K562 (cell line): ENCODE measurements around the gene PMEPA1. TPM values are rescaled to one million over a fixed set of nuclear protein-coding genes. Genes with fewer than 3 reads are reported as not detected.

ENCODE experiments used
- ATAC-seq: fragments of 200-7000 bp; cut with Tn5 transposase; 3 replicates; pipeline ENCODE4 v1.9.1; 2020; ENCODE audit warnings: moderate library complexity
- BruUV-seq: library from RNA; stranded (reverse); fragments of 400-500 nt; replicated peaks from 2 replicates; lab custom pipeline; 2021; lab: Mats Ljungman, UMichigan
- CTCF ChIA-PET: fragments of 300-600 bp; formaldehyde crosslinking; extraction: SDS; loops from one replicate; lab custom pipeline; 2021; ENCODE audit warnings: low intra/inter-chr PET ratio; lab: Yijun Ruan, JAX
- POLR2A ChIA-PET: fragments of 300-600, 350-650 bp; sonication (Branson Sonifier 250); formaldehyde crosslinking; extraction: SDS; loops from one replicate; lab custom pipeline; 2021; ENCODE audit warnings: antibody characterized with exemption, inconsistent platforms; lab: Yijun Ruan, JAX
- DNase-seq, 4 experiments: peaks; one replicate each; pipeline versions ENCODE4 v3.0.0 to v3.0.0-alpha.2; 2011 to 2018; ENCODE audit warnings: low spot score in 3 of 4, mixed read lengths in 3 of 4; ENCODE audit errors: extremely low read depth in 1 of 4
- FAIRE-seq: peaks from 2 replicates; lab custom pipeline; 2011; peaks lifted over from hg19 to GRCh38; lab: Jason Lieb, UNC
- H2AFZ ChIP-seq: 2 replicates; pipeline ENCODE4 v1.6.0; 2011; ENCODE audit warnings: low read depth, low read length, control low read depth, inconsistent platforms
- H3K27ac ChIP-seq: fragments of 200-600 bp; 3 replicates; pipeline ENCODE4 v1.8.0; 2011; ENCODE audit warnings: low read depth, mild to moderate bottlenecking, control low read depth, inconsistent platforms, low read length, moderate library complexity, mixed read lengths; ENCODE audit errors: extremely low read depth
- H3K27me3 ChIP-seq, 2 experiments: fragments of 300-600 bp in 1 of 2; 2 replicates in 1 of 2; 3 replicates in 1 of 2; pipeline versions ENCODE4 v1.6.0 to v1.8.0; 2011; ENCODE audit warnings: inconsistent platforms in 2 of 2, low read length in 2 of 2, mild to moderate bottlenecking in 1 of 2, mixed read lengths in 1 of 2, moderate library complexity in 1 of 2; ENCODE audit not compliant: control insufficient read depth in 2 of 2, insufficient read depth in 2 of 2
- H3K36me3 ChIP-seq: fragments of 300-600 bp; 3 replicates; pipeline ENCODE4 v1.8.0; 2011; ENCODE audit warnings: mild to moderate bottlenecking, low read length, inconsistent platforms; ENCODE audit not compliant: control insufficient read depth, insufficient read depth
- H3K4me1 ChIP-seq, 2 experiments: fragments of 200-600 bp in 1 of 2; replicated peaks in 1 of 2; 2 replicates in 1 of 2; 3 replicates in 1 of 2; pipeline versions ENCODE4 v1.5.1 to v1.8.0; 2011; ENCODE audit warnings: inconsistent platforms in 2 of 2, low read length in 2 of 2, mild to moderate bottlenecking in 1 of 2, mixed read lengths in 1 of 2, moderate library complexity in 1 of 2; ENCODE audit not compliant: control insufficient read depth in 2 of 2, insufficient read depth in 2 of 2
- H3K4me2 ChIP-seq: 2 replicates; pipeline ENCODE4 v1.6.1; 2011; ENCODE audit warnings: low read length, control low read depth, inconsistent platforms, mixed read lengths; ENCODE audit not compliant: insufficient read depth
- H3K4me3 ChIP-seq: fragments of 200-600 bp; sonication (generic), shearing (Covaris generic); 2 replicates; pipeline ENCODE4 v1.5.1; 2016; ENCODE audit warnings: control low read depth, inconsistent platforms
- H3K79me2 ChIP-seq: fragments of 200-600 bp; 3 replicates; pipeline ENCODE4 v1.8.0; 2011; ENCODE audit warnings: low read length, inconsistent platforms; ENCODE audit not compliant: control insufficient read depth, insufficient read depth
- H3K9ac ChIP-seq, 2 experiments: 2 replicates each; pipeline versions ENCODE4 v1.6.0 to v1.6.1; 2011; ENCODE audit warnings: low read depth in 2 of 2, low read length in 2 of 2, control low read depth in 1 of 2, inconsistent platforms in 1 of 2, mild to moderate bottlenecking in 1 of 2, mixed read lengths in 1 of 2; ENCODE audit not compliant: insufficient read depth in 1 of 2
- H3K9me1 ChIP-seq: one replicate; pipeline ENCODE4 v1.6.0; 2011; ENCODE audit warnings: inconsistent platforms, mild to moderate bottlenecking, low read length, moderate library complexity; ENCODE audit not compliant: control insufficient read depth, insufficient read depth
- H3K9me3 ChIP-seq: replicated peaks from 2 replicates; pipeline ENCODE4 v1.5.1; 2011; ENCODE audit warnings: low read depth, low read length, inconsistent platforms; ENCODE audit not compliant: control insufficient read depth, insufficient read depth
- H4K20me1 ChIP-seq: replicated peaks from 2 replicates; pipeline ENCODE4 v1.6.1; 2011; ENCODE audit warnings: low read length, inconsistent platforms, mixed read lengths; ENCODE audit not compliant: control insufficient read depth, insufficient read depth
- WGBS: fragments of 100-300 bp; shearing (Covaris generic); methylation state at CpG from one replicate; pipeline ENCODE4 v1.1.6; 2016; ENCODE audit warnings: low coverage, mixed read lengths; ENCODE audit not compliant: insufficient coverage; ENCODE audit errors: missing lambda C conversion rate; 5-methylcytosine and 5-hydroxymethylcytosine counted together
- in situ Hi-C: fragments of 300-500 bp; cut with MboI; formaldehyde crosslinking; loops from 4 replicates; pipeline ENCODE4 v1.15.0; 2018; ENCODE audit warnings: inconsistent platforms, mixed read lengths
- intact Hi-C: fragments of 100-400 bp; cut with micrococcal nuclease; formaldehyde crosslinking; loops from 2 replicates; pipeline ENCODE4 v1.14.2; 2022
- polyA plus RNA-seq, 8 experiments: library from polyadenylated mRNA; depleted of rRNA in 4 of 8; stranded (reverse) in 5 of 8; unstranded in 3 of 8; fragments of >200 nt; fragmentation: Nextera tagmentation in 2 of 8; fragmentation: Illumina TruSeq in 1 of 8; extraction: Ambion mirVana in 2 of 8; extraction: Trizol in 1 of 8; gene quantifications; 2 replicates each; pipeline versions ENCODE4 v1.2.1 to v1.2.3, GENCODE V29; 2011 to 2014; ENCODE audit warnings: inconsistent platforms in 1 of 8, missing spikeins in 1 of 8
- total RNA-seq, 7 experiments: library from RNA; depleted of rRNA in 6 of 7; stranded (reverse); fragments of >200 nt in 6 of 7; fragmentation: Illumina TruSeq in 2 of 7; extraction: Trizol in 2 of 7; gene quantifications; 2 replicates each; pipeline versions ENCODE4 v1.2.1 to v1.2.3, GENCODE V29; 2011 to 2021; ENCODE audit warnings: low replicate concordance in 1 of 7
- TF ChIP-seq, protein P1 (sequence below), 3 experiments: IDR thresholded peaks in 2 of 3; conservative IDR thresholded peaks in 1 of 3; 2 replicates each; pipeline ENCODE4 v1.5.1; 2011 to 2012; ENCODE audit warnings: low read length in 3 of 3, mild to moderate bottlenecking in 3 of 3, control low read depth in 2 of 3, improper control_type of control experiment in 1 of 3, inconsistent platforms in 1 of 3, low read depth in 1 of 3, mixed read lengths in 1 of 3, moderate library complexity in 1 of 3; ENCODE audit not compliant: insufficient read depth in 2 of 3
- TF ChIP-seq, protein P2 (sequence below): fragments of 450-650 bp; IDR thresholded peaks from 2 replicates; pipeline ENCODE4 v1.6.1; 2016; ENCODE audit warnings: missing biosample characterization, missing genetic modification characterization

Gene PMEPA1
- total and polyA plus RNA-seq, 9 of the 15 experiments (the other 6 are each of a cell fraction or from before 2014, with no cell fraction given) = 0.16 TPM; not detected in 8

DNA sequence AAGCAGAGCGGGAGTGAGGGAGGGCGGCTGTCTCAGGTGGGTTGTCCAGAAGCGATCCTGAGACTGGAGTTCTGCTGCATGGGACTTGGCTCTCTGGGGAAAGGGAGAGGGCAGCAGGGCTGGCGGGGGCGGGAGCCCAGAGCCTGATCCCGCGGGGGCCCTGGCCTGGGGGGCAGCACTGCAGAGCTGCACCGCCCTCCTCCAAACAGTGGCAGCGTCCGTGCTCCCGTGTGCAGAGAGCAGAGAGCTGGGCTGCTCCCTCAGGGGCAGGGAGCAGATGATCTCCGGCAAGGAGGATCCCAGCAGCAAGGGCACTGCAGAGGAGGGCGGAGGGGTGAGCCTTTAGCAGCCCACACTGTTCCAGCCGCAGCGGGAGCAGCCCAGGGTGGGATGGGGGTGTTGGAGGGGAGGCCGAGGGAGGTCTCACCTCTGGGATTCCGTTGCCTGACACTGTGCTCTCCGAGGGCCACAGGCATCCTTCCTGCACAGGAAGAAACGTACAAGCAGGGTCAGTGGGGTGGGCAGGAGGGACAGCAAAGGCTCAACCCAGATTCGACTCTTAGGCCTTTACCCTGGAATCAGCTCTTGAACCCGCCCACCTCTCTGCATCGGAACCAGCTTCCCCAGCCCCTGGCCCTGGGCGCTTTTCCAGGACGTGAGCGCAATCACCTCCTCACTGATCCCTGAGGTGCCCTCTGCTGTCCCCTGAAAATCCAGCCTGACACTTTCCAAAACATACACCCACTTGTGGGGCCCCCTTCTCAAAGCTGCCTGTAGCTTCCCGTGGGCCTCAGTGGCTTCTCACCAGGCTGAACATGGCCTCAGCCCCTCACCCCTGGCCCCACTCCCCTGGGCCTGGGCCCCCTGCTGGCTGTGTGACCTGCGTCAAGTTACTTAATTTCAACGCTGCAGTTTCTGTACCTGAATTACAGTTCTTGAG, 56.9 kb downstream of the PMEPA1 start:
- Histone ChIP-seq H4K20me1 (0 out of 2 replicates have a peak, but pooled peaks cover 9% of the 10 kb centered on the region), H2AFZ (no peak overlapping the region), H3K4me1 (peaks cover 0 to 16% of the 10 kb centered on the region in 2 experiments; a peak in 1 of 5 replicates), H3K9ac (no peak overlapping the region), H3K27ac (no peak overlapping the region), H3K4me3 (no peak overlapping the region), H3K9me3 (no peaks in the 10 kb centered on the region), H3K27me3 (peaks cover 41 to 81% of the 10 kb centered on the region in 2 experiments; a peak in 4 of 5 replicates), H3K79me2 (no peaks in the 10 kb centered on the region), H3K9me1 (no peaks in the 10 kb centered on the region), H3K4me2 (no peak overlapping the region), H3K36me3 (no peaks in the 10 kb centered on the region)
- intact Hi-C loops (loop anchor here (1.0 to 10.0 kb wide), 2 partner anchors 31 to 192 kb away; no protein-coding TSS in a partner anchor), in situ Hi-C loops (no loop called here)
- TF ChIP-seq, protein P1, sequence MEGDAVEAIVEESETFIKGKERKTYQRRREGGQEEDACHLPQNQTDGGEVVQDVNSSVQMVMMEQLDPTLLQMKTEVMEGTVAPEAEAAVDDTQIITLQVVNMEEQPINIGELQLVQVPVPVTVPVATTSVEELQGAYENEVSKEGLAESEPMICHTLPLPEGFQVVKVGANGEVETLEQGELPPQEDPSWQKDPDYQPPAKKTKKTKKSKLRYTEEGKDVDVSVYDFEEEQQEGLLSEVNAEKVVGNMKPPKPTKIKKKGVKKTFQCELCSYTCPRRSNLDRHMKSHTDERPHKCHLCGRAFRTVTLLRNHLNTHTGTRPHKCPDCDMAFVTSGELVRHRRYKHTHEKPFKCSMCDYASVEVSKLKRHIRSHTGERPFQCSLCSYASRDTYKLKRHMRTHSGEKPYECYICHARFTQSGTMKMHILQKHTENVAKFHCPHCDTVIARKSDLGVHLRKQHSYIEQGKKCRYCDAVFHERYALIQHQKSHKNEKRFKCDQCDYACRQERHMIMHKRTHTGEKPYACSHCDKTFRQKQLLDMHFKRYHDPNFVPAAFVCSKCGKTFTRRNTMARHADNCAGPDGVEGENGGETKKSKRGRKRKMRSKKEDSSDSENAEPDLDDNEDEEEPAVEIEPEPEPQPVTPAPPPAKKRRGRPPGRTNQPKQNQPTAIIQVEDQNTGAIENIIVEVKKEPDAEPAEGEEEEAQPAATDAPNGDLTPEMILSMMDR (IDR thresholded peaks at IDR 0.05 in 2 of 3, conservative IDR thresholded peaks at IDR 0.05 in 1 of 3; ENCODE audit: insufficient read depth in 2 of 3, low read depth in 1 of 3, low read length in 3 of 3) = 0 out of 6 replicates have a peak, but pooled peaks of 2 of the 3 experiments have one; percentile 6 to 10
- TF ChIP-seq, protein P2, sequence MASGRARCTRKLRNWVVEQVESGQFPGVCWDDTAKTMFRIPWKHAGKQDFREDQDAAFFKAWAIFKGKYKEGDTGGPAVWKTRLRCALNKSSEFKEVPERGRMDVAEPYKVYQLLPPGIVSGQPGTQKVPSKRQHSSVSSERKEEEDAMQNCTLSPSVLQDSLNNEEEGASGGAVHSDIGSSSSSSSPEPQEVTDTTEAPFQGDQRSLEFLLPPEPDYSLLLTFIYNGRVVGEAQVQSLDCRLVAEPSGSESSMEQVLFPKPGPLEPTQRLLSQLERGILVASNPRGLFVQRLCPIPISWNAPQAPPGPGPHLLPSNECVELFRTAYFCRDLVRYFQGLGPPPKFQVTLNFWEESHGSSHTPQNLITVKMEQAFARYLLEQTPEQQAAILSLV (tag) = no peak
- ATAC-seq (no peak), FAIRE-seq (no peak), DNase-seq (peak in 1 of 4 experiments; percentile 14)
- 2% methylated on average over 21 of the region's 28 CpGs for WGBS
- CTCF ChIA-PET = interaction anchor here (1.2 to 3.1 kb wide), 3 partner anchors 57 to 558 kb away, joined by 3 to 32 read pairs (median 5); no protein-coding TSS in a partner anchor
- BruUV-seq = no TSS peak
- POLR2A ChIA-PET = no interaction called here
